NCI-H146 (cell line): ENCODE results near the gene USP20.

ENCODE experiments used
- DNase-seq: peaks from one replicate; lab custom pipeline; 2025; lab: John Stamatoyannopoulos, UW

USP20 gene

DNA sequence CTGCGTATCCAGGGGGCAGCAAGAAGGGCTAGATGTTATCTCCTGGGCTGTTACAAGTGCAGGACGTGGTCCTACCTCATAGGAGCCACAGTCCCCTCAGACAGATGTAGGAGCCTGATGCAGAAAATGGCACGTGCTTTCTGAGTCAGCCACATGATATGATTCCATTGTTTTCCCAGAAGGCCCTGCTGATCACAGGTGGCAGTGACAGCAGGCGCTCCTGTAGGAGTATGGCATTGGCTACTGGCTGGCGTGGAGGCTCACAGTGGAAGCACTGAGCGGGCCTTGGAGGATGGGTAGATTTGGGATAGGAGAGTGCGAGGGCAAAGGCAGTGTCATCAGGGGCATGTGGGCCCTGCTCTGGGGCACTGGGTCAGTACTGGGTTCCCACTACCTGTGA lies 21.9 kb downstream of the USP20 start:
- no peak for DNase-seq

DNA sequence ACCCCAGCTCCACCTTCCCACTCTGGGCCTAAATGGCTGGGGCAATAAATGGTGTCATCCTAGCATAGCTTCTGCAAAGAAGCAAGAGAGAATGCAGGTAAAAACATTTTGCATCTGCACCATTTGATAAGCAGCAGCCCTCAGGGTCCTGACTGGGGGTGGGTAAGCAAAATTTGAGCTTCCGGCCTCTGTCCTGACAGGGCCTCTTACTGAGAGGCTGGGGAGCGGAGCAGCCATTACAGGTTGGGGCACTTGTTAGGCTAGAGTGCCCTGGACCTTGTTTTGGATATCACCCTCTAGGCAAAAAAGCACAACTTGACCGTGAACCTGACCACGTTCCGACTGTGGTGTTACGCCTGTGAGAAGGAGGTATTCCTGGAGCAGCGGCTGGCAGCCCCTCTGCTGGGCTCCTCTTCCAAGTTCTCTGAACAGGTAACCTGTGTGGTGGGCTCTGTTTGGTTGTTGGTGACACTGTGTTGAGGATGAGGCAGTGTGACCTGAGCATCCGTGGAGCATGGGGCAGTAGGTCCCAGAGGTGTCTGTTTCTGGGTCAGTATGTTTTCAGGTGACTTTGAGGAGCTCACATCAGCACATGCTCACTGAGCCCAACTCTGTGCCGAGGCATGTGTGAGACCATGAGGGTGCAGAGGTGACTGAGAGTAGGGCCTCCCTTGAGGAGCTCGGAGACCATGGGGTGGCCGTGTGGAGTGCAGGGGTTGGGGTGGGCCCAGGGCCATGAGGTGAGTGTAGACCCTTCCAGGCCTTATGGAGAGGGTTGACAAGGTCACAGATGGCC lies 23.1 kb downstream of the USP20 start:
- DNase-seq: no peak

DNA sequence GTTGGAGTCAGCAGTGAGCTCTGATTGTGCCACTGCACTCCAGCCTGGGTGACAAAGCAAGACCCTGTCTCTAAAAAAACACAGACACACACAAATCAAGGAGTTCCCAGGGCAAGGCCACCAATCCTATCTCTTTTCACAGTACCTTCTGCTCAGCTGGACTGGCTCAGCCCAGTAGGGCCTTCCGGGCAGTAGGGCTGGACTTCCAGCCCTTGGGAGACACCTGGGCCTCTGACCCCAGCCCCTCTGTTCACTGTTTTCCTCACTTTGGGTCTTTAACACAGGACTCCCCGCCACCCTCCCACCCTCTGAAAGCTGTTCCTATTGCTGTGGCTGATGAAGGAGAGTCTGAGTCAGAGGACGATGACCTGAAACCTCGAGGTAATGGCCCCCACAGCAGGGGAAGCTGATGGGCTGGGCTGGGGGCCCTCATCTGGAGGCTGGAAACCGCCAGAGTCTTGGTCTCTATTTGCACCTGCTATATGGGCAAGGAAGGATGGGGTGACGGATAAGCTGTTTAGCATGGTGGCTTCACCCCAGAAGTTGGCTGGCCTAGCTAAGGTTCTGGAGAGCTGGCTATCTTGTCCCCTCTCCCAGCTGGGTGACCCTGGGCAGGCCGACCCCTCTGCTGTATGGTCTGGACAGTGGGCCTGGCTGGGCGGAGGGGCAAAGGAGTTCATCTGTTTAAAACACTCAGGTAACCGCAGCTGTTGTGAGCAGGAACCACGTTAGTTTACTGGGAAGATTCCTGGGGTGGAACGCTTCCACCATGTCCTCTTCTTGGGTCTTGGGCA lies 25.6 kb downstream of the USP20 start:
- DNase-seq: no peak

DNA sequence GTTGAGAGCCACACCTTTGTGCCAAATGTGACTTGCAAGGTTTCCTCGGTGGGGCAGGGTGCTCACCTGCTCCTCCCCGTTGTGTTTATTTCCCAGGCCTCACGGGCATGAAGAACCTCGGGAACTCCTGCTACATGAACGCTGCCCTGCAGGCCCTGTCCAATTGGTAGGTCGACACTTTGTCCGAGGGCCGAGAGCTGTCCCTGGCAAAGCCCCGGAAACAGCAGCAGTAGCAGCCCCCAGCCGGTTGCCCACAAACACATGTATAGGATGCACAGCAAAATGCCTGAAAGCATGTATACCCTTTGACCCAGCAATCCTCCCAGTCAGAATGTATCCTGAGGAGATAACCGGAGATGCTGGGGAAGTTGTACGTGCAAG lies 26.2 kb downstream of the USP20 start:
- no peak for DNase-seq

DNA sequence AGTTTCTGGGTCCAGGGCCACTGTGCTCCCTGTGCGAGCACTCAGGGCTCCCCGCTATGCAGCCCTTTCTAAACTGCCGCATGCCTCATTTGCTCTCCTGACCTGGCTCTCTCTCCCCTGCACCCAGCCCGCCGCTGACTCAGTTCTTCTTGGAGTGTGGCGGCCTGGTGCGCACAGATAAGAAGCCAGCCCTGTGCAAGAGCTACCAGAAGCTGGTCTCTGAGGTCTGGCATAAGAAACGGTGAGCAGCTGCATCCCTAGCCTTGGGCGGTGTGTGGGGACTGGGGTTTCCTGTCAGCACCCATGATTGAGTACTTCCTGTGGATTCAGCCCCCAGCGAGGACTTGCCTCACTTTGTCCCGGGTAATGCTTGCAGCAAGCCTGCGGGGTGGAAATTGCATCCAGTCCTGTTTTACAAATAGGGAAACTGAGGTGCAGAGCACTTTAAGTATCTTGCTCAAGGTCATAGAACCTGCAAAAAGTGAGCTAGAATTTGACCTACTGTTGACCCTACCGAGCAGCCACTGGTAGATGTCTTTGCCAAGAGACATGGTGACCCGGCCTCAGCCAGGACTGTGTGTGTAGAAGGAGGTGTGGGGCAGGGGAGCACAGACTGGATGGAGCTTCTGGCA lies 27.9 kb downstream of the USP20 start:
- DNase-seq: peak; percentile 44

DNA sequence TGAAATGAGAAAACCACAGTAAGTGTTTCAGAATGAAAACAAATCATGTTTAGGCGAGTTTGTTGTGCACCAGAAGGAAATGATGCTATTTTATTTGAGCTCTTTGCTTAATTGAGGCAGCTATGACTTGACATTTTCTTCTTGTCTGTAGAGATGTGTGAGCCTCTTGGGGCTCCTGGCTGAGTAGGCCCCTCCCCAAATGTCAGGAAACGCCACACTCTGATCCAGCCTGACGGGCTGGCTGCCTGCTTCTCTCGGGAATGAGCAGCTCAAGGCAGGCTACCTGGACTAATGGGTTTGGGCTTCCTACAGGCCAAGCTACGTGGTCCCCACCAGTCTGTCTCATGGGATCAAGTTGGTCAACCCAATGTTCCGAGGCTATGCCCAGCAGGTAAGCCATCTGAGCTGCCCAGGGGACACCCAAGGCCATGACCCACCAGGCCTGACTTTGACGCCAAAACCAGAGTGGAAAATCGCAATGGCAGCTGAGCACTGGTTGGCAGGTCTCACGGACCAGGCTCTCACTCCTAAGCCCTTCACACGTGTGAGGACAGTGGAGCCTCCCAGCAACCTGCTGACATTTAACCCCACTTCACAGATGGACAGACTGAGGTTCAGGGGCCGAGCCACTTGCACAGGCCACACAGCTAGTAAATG lies 29.9 kb downstream of the USP20 start:
- DNase-seq: no peak

DNA sequence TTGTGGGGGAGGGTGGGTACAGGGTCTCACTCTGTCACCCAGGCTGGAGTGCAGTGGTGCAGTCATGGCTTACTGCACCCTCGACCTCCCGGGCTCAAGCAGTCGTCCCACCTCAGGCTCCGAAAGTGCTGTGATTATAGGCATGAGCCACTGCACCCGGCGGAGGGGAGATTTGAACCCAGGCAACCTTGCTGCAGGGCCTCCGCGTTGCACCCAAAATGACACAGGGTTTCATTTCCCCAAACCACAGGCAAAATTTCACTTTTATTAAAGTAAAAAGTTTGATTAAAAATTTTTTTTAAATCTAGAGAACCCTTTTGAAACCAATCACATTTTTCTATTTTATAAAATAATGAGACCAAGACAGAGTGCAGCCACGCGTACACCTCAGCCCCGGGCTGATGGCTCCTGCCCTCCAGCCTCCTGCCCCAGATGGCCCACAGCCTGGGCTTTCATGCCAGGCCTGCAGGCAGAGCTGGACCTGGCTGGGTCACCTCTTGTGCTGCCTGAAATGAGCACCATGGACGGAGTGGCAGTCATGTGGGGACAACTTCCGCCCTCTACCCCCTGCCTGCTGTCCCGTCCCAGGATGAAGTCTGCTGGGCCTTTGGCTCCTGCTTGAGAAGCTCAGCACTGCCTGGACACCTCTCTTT lies 30.5 kb downstream of the USP20 start:
- DNase-seq: no peak

DNA sequence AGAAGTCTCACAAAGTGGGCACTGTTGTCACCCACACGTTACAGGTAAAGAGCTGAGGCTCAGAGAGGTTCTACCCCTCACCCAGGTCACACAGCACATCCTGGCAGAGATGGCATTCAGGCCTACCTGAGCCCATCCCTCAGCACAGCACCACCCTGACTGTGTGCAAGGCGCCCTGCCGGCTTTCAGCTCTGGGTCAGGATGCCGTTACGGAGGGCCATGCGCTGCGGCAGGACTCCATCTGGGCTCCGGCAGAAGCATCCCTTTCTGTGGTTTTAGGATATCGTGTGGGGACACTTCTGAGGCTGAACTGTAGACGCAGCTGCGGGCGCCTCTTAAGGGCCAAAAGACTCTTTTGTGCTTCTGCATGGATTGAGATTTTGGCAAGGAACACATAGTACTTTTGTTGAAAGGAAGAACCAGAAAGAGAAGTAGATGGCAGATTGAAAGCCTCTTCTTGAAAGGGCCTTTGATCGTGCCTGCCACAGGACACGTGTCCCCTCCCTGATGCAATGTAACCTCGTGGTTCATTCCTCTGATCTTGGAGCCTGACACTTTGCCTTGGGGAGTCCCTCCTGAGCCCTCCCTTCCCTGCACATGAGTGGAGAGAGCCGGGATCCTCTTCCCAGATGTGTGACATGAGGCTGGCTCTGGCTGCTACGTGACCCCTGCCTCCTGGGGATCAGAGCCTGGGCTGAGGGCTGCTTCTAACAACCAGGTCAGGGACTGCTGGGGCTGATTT lies 31.3 kb downstream of the USP20 start:
- no peak for DNase-seq

DNA sequence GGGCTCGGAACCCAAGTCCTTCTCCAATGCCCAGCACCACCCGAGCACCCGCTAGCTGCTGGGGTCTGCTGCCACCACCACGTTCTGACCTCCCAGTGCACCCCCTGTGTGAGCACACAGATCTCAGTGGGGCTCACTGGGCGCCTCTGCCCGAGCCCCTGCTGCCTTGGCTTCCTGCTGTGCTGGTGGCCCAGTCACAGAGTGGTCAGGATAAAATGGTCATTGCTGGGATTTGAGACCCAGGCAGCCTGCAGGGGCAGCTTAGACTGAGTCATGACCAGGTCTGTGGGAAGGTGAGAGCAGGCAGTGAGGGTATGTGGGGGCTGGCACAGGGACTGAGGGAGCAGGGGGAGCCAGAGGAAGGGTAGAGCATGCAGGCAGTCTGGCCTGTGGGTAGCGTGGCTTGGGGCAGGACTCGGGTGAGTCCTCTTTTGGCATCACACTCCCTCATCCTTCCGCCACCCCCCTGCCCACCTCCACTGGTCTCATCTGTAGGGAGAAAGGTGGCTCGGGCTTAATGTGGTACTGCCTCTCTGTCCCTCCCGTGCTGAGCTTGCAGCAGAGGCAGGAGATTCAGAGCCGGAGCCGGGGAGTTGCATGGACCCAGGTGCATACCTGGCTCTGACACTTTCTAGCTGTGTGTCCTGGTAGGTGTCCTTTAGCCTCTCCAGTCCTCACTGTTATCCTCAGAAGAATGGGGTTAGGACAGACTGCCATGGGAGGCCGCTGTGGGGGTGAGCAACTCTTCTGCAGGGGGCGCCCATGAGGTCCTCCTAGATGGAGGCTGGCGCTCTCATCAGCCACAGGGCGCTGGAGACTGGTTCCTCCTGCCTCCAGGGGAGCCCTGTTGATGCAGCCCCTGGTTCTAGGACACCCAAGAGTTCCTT lies 32.1 kb downstream of the USP20 start:
- no peak for DNase-seq

DNA sequence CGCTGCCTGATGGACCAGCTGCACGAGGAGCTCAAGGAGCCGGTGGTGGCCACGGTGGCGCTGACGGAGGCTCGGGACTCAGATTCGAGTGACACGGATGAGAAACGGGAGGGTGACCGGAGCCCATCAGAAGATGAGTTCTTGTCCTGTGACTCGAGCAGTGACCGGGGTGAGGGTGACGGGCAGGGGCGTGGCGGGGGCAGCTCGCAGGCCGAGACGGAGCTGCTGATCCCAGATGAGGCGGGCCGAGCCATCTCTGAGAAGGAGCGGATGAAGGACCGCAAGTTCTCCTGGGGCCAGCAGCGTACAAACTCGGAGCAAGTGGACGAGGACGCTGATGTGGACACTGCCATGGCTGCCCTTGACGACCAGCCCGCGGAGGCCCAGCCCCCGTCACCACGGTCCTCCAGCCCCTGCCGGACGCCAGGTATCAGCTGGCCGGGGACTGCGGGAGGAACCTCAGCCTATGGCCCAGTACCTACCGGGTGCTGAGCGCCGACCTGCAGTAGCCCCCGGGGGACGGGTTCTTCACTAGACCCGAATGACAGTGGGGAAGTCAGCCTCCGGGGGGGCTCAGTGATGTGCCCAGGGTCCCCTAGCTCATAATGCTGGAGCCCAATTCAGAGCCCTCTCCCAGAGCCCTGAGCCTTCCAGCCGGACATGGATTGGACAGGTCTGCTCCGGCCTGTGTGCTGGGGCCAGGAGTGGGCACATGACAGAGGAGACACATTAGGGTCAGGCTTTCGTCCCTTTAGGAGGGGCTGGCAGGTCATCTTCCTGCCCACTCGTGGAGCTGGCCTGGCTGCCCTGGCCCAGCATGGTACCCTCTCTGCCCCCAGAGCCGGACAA lies 33.0 kb downstream of the USP20 start:
- DNase-seq: no peak

DNA sequence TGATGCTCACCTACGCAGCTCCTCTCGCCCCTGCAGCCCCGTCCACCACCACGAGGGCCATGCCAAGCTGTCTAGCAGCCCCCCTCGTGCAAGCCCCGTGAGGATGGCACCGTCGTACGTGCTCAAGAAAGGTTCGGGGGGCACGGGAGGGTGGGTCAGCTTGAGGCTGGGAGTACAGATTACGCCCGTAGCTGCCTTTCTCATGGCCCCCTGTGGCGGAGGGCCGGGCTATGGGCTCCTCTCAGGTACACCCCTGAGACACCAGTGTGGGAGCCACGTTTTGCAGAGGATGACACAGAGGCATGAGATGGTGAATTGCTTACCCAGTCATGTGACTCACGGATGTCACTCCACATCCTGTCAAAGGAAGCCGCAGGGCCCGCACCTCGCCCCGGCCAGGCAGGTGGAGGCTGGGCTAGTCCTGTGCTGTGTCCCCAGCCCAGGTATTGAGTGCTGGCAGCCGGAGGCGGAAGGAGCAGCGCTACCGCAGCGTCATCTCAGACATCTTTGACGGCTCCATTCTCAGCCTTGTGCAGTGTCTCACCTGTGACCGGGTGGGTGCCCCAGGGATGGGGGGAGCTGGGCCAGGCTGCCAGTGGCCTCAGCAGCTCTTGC lies 33.7 kb downstream of the USP20 start:
- no peak for DNase-seq

DNA sequence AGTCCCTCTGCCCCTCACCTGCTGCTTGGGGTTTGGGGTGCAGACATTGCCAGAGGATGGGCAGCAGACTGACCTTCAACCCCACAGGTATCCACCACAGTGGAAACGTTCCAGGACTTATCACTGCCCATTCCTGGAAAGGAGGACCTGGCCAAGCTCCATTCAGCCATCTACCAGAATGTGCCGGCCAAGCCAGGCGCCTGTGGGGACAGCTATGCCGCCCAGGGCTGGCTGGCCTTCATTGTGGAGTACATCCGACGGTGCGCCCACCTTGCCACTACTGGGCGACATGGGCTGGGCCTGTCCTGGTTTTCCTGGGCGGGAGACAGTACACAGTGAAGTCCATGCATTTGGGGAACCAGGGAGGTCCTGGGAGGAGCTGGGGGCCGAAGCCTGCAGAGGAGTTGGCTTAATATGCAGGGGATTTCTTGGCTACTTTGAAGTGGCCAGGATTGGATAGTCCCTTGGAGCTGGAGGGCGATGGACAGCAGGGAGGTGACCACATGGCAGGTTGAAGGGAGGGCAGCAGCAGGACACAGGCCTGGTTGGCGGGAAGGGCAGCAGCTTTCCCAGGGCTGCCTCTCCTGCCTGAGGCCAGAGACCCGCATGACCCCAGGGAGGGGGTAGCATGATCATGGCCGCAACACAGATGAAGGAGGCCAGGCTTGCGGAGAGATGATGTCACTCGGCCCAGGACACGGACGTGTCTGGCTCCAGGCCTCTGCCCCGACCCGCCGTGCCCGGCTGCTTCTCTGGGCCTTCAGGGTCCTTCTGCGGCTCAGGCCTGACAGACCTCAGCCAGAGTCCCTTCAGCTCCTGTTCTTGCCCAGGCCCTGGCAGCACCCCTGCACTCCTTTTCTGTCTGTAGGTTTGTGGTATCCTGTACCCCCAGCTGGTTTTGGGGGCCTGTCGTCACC lies 34.6 kb downstream of the USP20 start:
- no peak for DNase-seq

DNA sequence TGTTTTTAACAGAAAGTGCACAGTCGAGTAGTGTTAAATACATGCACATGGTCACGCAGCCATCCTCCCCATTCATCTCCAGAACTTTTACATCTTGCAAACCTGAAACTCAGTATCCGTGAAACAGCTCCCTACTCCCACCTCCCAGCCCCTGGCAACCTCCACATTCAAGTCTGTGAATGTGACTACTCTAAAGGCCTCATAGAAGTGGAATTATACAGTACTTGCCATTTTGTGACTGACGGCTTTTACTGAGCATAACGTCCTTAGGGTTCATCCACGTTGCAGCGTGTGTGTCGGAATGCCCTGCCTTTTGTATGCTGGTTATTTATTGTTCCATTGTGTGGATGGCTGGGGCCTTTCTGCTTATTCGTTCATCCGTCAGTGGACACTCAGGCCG lies 35.8 kb downstream of the USP20 start:
- no peak for DNase-seq

DNA sequence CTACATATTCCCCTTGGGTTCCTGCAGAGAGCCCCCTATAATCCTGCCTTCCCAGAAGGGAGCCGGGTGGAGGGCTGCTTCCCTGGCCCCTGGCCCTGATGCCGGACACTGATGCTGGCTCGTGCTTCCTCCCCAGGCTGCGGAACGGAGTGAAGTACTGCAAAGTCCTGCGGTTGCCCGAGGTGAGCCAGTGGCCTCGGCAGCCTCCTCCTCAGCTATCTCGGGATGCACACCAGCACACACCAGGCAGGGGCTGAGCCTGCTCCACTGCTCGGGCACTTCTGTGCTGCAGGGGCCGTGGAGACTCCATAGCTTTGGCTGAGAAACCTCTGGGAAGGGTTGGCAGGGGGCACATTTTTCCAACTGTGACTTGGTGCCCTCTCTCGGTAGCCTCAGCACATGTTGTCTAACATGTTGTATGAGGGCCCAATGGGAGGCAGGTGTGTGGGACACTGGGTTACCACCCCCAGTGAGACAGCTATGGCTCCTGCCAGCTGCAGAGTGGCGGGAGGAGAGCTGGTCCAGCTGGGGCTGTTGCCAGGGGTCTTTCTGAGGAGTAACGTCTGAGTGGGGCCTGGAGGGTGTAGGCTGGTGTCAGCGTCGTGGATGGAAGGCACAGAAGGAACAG lies 38.4 kb downstream of the USP20 start:
- DNase-seq: no peak

DNA sequence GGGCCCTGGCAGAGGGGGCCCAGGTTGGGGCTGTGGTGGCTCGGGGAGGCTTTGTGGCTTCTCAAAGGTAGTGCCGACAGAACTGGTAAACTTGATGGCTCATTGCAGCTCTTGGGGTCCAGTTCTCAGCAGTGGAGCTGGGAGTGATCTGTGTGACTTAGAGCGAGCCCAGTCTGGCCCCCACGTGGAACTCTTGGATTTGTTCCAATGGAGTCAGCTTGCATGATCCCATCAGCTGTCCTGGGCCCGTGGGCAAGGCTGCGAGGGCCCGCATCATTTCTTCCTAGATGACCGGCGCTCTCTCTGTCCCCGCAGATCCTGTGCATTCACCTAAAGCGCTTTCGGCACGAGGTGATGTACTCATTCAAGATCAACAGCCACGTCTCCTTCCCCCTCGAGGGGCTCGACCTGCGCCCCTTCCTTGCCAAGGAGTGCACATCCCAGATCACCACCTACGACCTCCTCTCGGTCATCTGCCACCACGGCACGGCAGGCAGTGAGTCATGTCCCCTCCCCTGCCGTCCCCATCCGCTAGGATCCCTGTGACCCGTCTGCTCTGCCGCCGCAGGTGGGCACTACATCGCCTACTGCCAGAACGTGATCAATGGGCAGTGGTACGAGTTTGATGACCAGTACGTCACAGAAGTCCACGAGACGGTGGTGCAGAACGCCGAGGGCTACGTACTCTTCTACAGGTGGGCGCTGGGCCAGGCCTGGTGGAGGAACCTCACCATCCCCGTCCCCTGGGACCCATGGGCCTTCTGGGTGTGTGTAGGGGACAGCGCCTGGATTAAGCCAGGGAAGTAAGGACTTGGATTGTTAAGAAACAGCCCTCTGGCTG lies 39.2 kb downstream of the USP20 start:
- DNase-seq: no peak

DNA sequence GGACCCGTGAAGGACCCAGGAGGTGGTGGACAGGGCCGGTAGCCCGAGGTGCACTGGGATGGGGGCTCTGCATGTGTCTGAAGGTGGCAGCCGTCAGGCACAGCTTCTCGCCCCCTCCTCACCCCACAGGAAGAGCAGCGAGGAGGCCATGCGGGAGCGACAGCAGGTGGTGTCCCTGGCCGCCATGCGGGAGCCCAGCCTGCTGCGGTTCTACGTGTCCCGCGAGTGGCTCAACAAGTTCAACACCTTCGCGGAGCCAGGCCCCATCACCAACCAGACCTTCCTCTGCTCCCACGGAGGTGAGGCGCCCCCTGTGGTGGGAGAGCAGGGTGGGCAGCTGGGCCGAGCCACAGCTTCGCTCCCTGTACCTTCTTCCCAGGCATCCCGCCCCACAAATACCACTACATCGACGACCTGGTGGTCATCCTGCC lies 39.9 kb downstream of the USP20 start:
- DNase-seq: no peak
